Measurements from ENCODE around the gene SNAPC4.

DNA sequence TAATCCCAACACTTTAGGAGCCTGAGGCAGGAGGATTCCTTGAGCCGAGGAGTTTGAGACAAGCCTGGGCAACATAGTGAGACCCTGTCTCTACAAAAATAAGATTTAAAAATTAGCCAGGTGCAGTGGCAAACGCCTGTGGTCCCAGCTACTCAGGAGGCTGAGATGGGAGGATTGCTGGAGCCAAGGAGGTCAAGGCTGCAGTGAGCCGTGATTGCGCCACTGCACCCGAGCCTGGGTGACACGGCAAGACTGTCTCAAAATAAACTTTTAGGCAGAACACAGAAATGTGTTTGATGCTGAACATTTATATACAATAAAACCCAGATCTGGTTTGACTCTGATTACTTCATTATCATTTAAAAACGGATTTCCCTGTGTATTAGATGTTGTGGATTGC lies 5.5 kb upstream of the SNAPC4 start:
- TF ChIP-seq, protein P1, sequence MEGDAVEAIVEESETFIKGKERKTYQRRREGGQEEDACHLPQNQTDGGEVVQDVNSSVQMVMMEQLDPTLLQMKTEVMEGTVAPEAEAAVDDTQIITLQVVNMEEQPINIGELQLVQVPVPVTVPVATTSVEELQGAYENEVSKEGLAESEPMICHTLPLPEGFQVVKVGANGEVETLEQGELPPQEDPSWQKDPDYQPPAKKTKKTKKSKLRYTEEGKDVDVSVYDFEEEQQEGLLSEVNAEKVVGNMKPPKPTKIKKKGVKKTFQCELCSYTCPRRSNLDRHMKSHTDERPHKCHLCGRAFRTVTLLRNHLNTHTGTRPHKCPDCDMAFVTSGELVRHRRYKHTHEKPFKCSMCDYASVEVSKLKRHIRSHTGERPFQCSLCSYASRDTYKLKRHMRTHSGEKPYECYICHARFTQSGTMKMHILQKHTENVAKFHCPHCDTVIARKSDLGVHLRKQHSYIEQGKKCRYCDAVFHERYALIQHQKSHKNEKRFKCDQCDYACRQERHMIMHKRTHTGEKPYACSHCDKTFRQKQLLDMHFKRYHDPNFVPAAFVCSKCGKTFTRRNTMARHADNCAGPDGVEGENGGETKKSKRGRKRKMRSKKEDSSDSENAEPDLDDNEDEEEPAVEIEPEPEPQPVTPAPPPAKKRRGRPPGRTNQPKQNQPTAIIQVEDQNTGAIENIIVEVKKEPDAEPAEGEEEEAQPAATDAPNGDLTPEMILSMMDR (IDR thresholded peaks at IDR 0.05; ENCODE audit: insufficient read depth, low read length, poor library complexity, severe bottlenecking): no peak
- TF ChIP-seq EZH2phosphoT487 (conservative IDR thresholded peaks at IDR 0.05; ENCODE audit: low read length): no peak
